Thoracic aorta (tissue), 2 donors: ENCODE results near the gene OR2AG2. TPM values are rescaled to one million over a fixed set of nuclear protein-coding genes. Genes with fewer than 3 reads are reported as not detected.

ENCODE experiments used
- ATAC-seq: fragments of 150-250 bp; one replicate; pipeline ENCODE4 v1.8.0; 2017; ENCODE audit warnings: low read depth; ENCODE audit not compliant: insufficient number of reproducible peaks, low FRiP score
- DNase-seq: peaks from one replicate; pipeline ENCODE4 v3.0.0-alpha.2; 2020; ENCODE audit warnings: low spot score
- H3K27ac ChIP-seq, 2 donors: fragments of 200-600 bp; sonication (generic); 1 replicate in 1 of 2; 2 replicates in 1 of 2; pipeline ENCODE4 v1.5.1; 2016; ENCODE audit warnings: mild to moderate bottlenecking in 2 of 2, moderate library complexity in 2 of 2
- H3K27me3 ChIP-seq: fragments of 200-600 bp; sonication (generic); replicated peaks from 2 replicates; pipeline ENCODE4 v1.6.0; 2016; ENCODE audit warnings: mild to moderate bottlenecking; ENCODE audit not compliant: insufficient read depth
- H3K36me3 ChIP-seq: fragments of 200-600 bp; sonication (generic); one replicate; pipeline ENCODE4 v1.5.1; 2016
- H3K4me1 ChIP-seq, 2 donors: fragments of 200-600 bp; sonication (generic); 1 replicate in 1 of 2; 2 replicates in 1 of 2; pipeline versions ENCODE4 v1.5.1 to v1.6.0; 2016; ENCODE audit warnings: low read depth in 2 of 2, mild to moderate bottlenecking in 1 of 2; ENCODE audit not compliant: control insufficient read depth in 1 of 2
- H3K4me3 ChIP-seq: fragments of 200-600 bp; sonication (generic); 2 replicates; pipeline ENCODE4 v1.5.1; 2016; ENCODE audit warnings: mild to moderate bottlenecking
- H3K9me3 ChIP-seq: fragments of 200-600 bp; sonication (generic); 2 replicates; pipeline ENCODE4 v1.5.1; 2016
- CTCF ChIP-seq: fragments of 200-600 bp; sonication (generic); IDR thresholded peaks from one replicate; pipeline ENCODE4 v1.5.1; 2019; ENCODE audit warnings: antibody characterized with exemption
- total RNA-seq, 2 donors: library from RNA; depleted of rRNA; stranded (reverse); fragments of >200 nt; gene quantifications; one replicate each; pipeline versions ENCODE4 v1.1.0 to v1.2.3, GENCODE V29; 2016

OR2AG2 gene
- total RNA-seq, 2 donors from 2014 or later = 0.35 TPM; not detected in 1

- no peak overlapping the region for H3K27ac ChIP-seq
- TF ChIP-seq CTCF = no peak
- H3K9me3 ChIP-seq = no peaks in the 10 kb centered on the region
- H3K27me3 ChIP-seq = no peaks in the 10 kb centered on the region
- no peak for ATAC-seq
- H3K4me3 ChIP-seq = no peak overlapping the region
- DNase-seq = no peak
- H3K36me3 ChIP-seq = no peaks in the 10 kb centered on the region
- no peaks in the 10 kb centered on the region for H3K4me1 ChIP-seq
Measured at GRCh38 chr11:6719576-6719975, 52.2 kb downstream of the OR2AG2 start.

- DNase-seq = no peak
- H3K27ac ChIP-seq = no peak overlapping the region
- H3K4me1 ChIP-seq = no peaks in the 10 kb centered on the region
- H3K27me3 ChIP-seq = no peaks in the 10 kb centered on the region
- TF ChIP-seq CTCF = no peak
- no peaks in the 10 kb centered on the region for H3K9me3 ChIP-seq
- no peak overlapping the region for H3K4me3 ChIP-seq
- ATAC-seq = no peak
- no peaks in the 10 kb centered on the region for H3K36me3 ChIP-seq
Measured at GRCh38 chr11:6717426-6717825, 54.4 kb downstream of the OR2AG2 start.

Other genes starting within 250 kb of the OR2AG2 start
- gene RRP8, start 168.4 kb downstream of the OR2AG2 start, total RNA-seq = 10 to 100 TPM; 13.9 to 35.8 TPM
- gene ILK, start 168.2 kb downstream of the OR2AG2 start, total RNA-seq = 100 to 1,000 TPM; 338 to 588 TPM
- gene TAF10, start 159.8 kb downstream of the OR2AG2 start, total RNA-seq = 10 to 100 TPM; 39.5 to 40.0 TPM
- 10 to 100 TPM; 66.7 to 75.6 TPM for gene TPP1, start 152.6 kb downstream of the OR2AG2 start, total RNA-seq
- gene DCHS1, start 116.2 kb downstream of the OR2AG2 start, total RNA-seq = 10 to 100 TPM; 62.3 to 73.5 TPM
- 10 to 100 TPM; 20.6 to 53.6 TPM for gene MRPL17, start 88.6 kb downstream of the OR2AG2 start, total RNA-seq
- gene OR2AG1, start 11.0 kb upstream of the OR2AG2 start, total RNA-seq = not detected
- under 1 TPM in 1 of 2 donors, not detected in 1; 0.35 TPM for gene OR6A2, start 27.7 kb upstream of the OR2AG2 start, total RNA-seq
- gene OR10A5, start 73.7 kb upstream of the OR2AG2 start, total RNA-seq = not detected
- not detected for gene OR10A2, start 91.1 kb upstream of the OR2AG2 start, total RNA-seq
- gene OR10A4, start 104.6 kb upstream of the OR2AG2 start, total RNA-seq = not detected
- gene OR2D2, start 120.5 kb upstream of the OR2AG2 start, total RNA-seq = 1 to 10 TPM in 1 of 2 donors, not detected in 1; 1.3 TPM
- gene OR2D3, start 149.0 kb upstream of the OR2AG2 start, total RNA-seq = not detected
- gene ZNF215, start 154.4 kb upstream of the OR2AG2 start, total RNA-seq = 1 to 10 TPM; 1.5 to 1.8 TPM
- gene ZNF214, start 248.4 kb upstream of the OR2AG2 start, total RNA-seq = 1 to 10 TPM in 1 of 2 donors, under 1 TPM in 1; 0.68 to 2.3 TPM
- gene NLRP14, start 248.5 kb upstream of the OR2AG2 start, total RNA-seq = not detected